HepG2 (cell line): ENCODE results near the gene GPR158. TPM values are rescaled to one million over a fixed set of nuclear protein-coding genes. Genes with fewer than 3 reads are reported as not detected.

ENCODE experiments used
- ARID2 ChIP-seq: sonication (generic); formaldehyde crosslinking; IDR thresholded peaks from 2 replicates; pipeline ENCODE4 v1.8.1; 2022; ENCODE audit warnings: mild to moderate bottlenecking, missing genetic modification reagents, borderline replicate concordance
- ETS1 ChIP-seq: sonication (generic); formaldehyde crosslinking; IDR thresholded peaks from 2 replicates; pipeline ENCODE4 v1.4.0; 2020; ENCODE audit warnings: missing genetic modification reagents
- GABPB1 ChIP-seq: IDR thresholded peaks from 2 replicates; pipeline ENCODE4 v1.6.1; 2016; ENCODE audit warnings: mild to moderate bottlenecking, missing genetic modification reagents, moderate library complexity, missing compliant biosample characterization
- KLF16 ChIP-seq, 2 experiments: sonication (generic) in 1 of 2; formaldehyde crosslinking in 1 of 2; IDR thresholded peaks; 2 replicates each; pipeline versions ENCODE4 v1.6.1 to v1.8.0; 2016 to 2023; ENCODE audit warnings: missing genetic modification reagents in 2 of 2, missing compliant biosample characterization in 1 of 2
- MXD1 ChIP-seq: sonication (generic); formaldehyde crosslinking; IDR thresholded peaks from 2 replicates; pipeline ENCODE4 v1.4.0; 2020; ENCODE audit warnings: mild to moderate bottlenecking, missing genetic modification reagents
- REST ChIP-seq, 2 experiments: IDR thresholded peaks; 2 replicates each; pipeline ENCODE4 v1.6.1; 2011 to 2012; ENCODE audit warnings: low read length in 2 of 2, borderline replicate concordance in 1 of 2, low read depth in 1 of 2, mild to moderate bottlenecking in 1 of 2, moderate library complexity in 1 of 2
- SAFB2 ChIP-seq: sonication (generic); formaldehyde crosslinking; IDR thresholded peaks from 2 replicates; pipeline ENCODE4 v1.5.1; 2020; ENCODE audit warnings: missing genetic modification reagents, low read depth, mild to moderate bottlenecking, borderline replicate concordance
- SRY ChIP-seq: sonication (generic); formaldehyde crosslinking; IDR thresholded peaks from 2 replicates; pipeline ENCODE4 v1.8.0; 2022; ENCODE audit warnings: mild to moderate bottlenecking, missing genetic modification reagents
- TFDP2 ChIP-seq: sonication (generic); formaldehyde crosslinking; IDR thresholded peaks from 2 replicates; pipeline ENCODE4 v1.4.0; 2020; ENCODE audit warnings: missing genetic modification reagents
- ZBTB49 ChIP-seq: sonication (generic); formaldehyde crosslinking; IDR thresholded peaks from 2 replicates; pipeline ENCODE4 v1.4.0; 2020; ENCODE audit warnings: missing genetic modification reagents, borderline replicate concordance
- ZNF256 ChIP-seq: sonication (generic); formaldehyde crosslinking; conservative IDR thresholded peaks from 2 replicates; pipeline ENCODE4 v1.4.0; 2020; ENCODE audit warnings: missing genetic modification reagents
- ZNF296 ChIP-seq: sonication (generic); formaldehyde crosslinking; conservative IDR thresholded peaks from 2 replicates; pipeline ENCODE4 v1.5.0; 2020; ENCODE audit warnings: mild to moderate bottlenecking, missing genetic modification reagents
- ZNF788 ChIP-seq: sonication (generic); formaldehyde crosslinking; IDR thresholded peaks from 2 replicates; pipeline ENCODE4 v1.5.0; 2020; ENCODE audit warnings: mild to moderate bottlenecking, missing genetic modification reagents, borderline replicate concordance
- polyA plus RNA-seq, 8 experiments: library from polyadenylated mRNA; depleted of rRNA in 3 of 8; stranded (reverse) in 7 of 8; unstranded in 1 of 8; fragments of >200 nt; fragmentation: Illumina TruSeq in 4 of 8; extraction: Trizol in 4 of 8; gene quantifications; 2 replicates each; pipeline versions ENCODE4 v1.2.1 to v1.2.3, GENCODE V29; 2011 to 2016; ENCODE audit warnings: low read depth in 4 of 8, missing spikeins in 1 of 8, mixed read lengths in 1 of 8; ENCODE audit not compliant: insufficient read depth in 1 of 8
- total RNA-seq, 5 experiments: library from RNA; depleted of rRNA; stranded (reverse); fragments of >200 nt; fragmentation: Illumina TruSeq; extraction: Trizol; gene quantifications; 2 replicates each; pipeline ENCODE4 v1.2.3, GENCODE V29; 2016; ENCODE audit warnings: low read depth in 1 of 5

GPR158 gene
- total and polyA plus RNA-seq, 2 of the 13 experiments (the other 11 are each of a cell fraction or from before 2014, with no cell fraction given), result not detected

GRCh38 chr10:25174461-25175230 is at the start of gene GPR158 (continued):
- TF ChIP-seq ARID2 (CRISPR knock-in tag) (no peak), ZNF296 (CRISPR knock-in tag) (0 out of 2 replicates have a peak, but pooled peaks have one; percentile 40), TFDP2 (CRISPR knock-in tag) (no peak), KLF16 (CRISPR knock-in tag; IDR thresholded peaks at IDR 0.05) (peak in 1 of 2 experiments; percentile 69; a peak in 2 of 4 replicates), SRY (CRISPR knock-in tag) (peak; percentile 89; the same call in 1 of the 2 replicates), ZBTB49 (CRISPR knock-in tag) (peak; percentile 50; the same call in 1 of the 2 replicates), ETS1 (CRISPR knock-in tag) (no peak), GABPB1 (CRISPR knock-in tag) (peak; percentile 62), SAFB2 (CRISPR knock-in tag) (no peak), MXD1 (peak; percentile 66; the same call in 1 of the 2 replicates), ZNF788 (CRISPR knock-in tag) (peak; percentile 54; the same call in 1 of the 2 replicates), REST (IDR thresholded peaks at IDR 0.05; ENCODE audit: borderline replicate concordance in 1 of 2, low read depth in 1 of 2, low read length in 2 of 2) (peak in 1 of 2 experiments; percentile 100), ZNF256 (CRISPR knock-in tag) (0 out of 2 replicates have a peak, but pooled peaks have one; percentile 66)
